ENCODE results near the gene HSPB6.

Gene HSPB6

GRCh38 chr19:35716801-35717664 lies 39.8 kb downstream of the HSPB6 start:
- peak; percentile 72 to 96 for DNase-seq (ENCODE audit: low read depth in 2 of 2)

- no peak for DNase-seq (ENCODE audit: low read depth in 2 of 2)
Measured at GRCh38 chr19:35715981-35716800, 40.6 kb downstream of the HSPB6 start.

GRCh38 chr19:35715355-35715809 lies 41.4 kb downstream of the HSPB6 start:
- DNase-seq (ENCODE audit: low read depth in 2 of 2) = no peak

- no peak for DNase-seq (ENCODE audit: low read depth in 2 of 2)
Measured at GRCh38 chr19:35714601-35715354, 42.1 kb downstream of the HSPB6 start.

- no peak for DNase-seq (ENCODE audit: low read depth in 2 of 2)
Measured at GRCh38 chr19:35713904-35714495, 42.8 kb downstream of the HSPB6 start.

GRCh38 chr19:35713506-35713850 lies 43.4 kb downstream of the HSPB6 start:
- DNase-seq (ENCODE audit: low read depth in 2 of 2) = no peak

GRCh38 chr19:35712567-35713505 lies 44.0 kb downstream of the HSPB6 start:
- DNase-seq (ENCODE audit: low read depth in 2 of 2) = peak; percentile 86 to 89

GRCh38 chr19:35710784-35711723 lies 45.8 kb downstream of the HSPB6 start:
- peak; percentile 74 to 76 for DNase-seq (ENCODE audit: low read depth in 2 of 2)

GRCh38 chr19:35708391-35708790 lies 48.4 kb downstream of the HSPB6 start:
- no peak for DNase-seq (ENCODE audit: low read depth in 2 of 2)
